Esophagus muscularis mucosa (tissue), 3 donors: Measurements from ENCODE around the gene GSTM2.

Experiments
- POLR2A ChIP-seq: fragments of 450-650 bp; IDR thresholded peaks from one replicate; pipeline ENCODE4 v1.6.1; 2017; ENCODE audit warnings: antibody characterized with exemption, moderate library complexity, mild to moderate bottlenecking, low read depth
- TF ChIP-seq, protein P1 (sequence below), 3 experiments: fragments of 200-600 bp in 2 of 3; fragments of 450-650 bp in 1 of 3; sonication (generic) in 2 of 3; IDR thresholded peaks; one replicate each; pipeline ENCODE4 v1.5.1; 2017 to 2019; ENCODE audit warnings: antibody characterized with exemption in 3 of 3, mild to moderate bottlenecking in 2 of 3, moderate library complexity in 1 of 3

DNA sequence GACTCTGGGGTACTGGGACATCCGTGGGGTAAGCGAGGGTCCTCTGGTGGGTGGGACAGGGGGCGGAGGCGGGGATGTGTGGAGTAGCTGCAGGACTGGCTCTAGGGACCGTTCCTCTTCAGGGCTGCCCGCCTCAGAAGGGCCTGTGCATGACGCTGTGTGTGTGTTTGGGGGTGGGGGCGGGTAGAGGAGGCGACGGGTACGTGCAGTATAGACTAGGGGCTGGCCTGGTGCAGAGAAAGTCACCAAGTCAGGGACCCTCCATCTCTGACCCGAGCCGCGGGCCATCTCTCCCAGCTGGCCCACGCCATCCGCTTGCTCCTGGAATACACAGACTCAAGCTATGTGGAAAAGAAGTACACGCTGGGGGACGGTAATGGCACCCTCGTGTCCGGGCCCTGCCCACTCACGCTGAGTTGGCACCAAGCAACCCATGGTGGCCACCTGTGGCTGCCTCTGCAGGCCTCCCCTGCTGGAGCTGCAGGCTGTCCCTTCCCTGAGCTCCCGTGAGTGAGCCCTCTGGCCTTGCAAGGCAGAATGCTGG is 44.5 kb downstream of the GSTM2 start:
- TF ChIP-seq, protein P1, sequence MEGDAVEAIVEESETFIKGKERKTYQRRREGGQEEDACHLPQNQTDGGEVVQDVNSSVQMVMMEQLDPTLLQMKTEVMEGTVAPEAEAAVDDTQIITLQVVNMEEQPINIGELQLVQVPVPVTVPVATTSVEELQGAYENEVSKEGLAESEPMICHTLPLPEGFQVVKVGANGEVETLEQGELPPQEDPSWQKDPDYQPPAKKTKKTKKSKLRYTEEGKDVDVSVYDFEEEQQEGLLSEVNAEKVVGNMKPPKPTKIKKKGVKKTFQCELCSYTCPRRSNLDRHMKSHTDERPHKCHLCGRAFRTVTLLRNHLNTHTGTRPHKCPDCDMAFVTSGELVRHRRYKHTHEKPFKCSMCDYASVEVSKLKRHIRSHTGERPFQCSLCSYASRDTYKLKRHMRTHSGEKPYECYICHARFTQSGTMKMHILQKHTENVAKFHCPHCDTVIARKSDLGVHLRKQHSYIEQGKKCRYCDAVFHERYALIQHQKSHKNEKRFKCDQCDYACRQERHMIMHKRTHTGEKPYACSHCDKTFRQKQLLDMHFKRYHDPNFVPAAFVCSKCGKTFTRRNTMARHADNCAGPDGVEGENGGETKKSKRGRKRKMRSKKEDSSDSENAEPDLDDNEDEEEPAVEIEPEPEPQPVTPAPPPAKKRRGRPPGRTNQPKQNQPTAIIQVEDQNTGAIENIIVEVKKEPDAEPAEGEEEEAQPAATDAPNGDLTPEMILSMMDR (IDR thresholded peaks at IDR 0.05): no peak
- TF ChIP-seq POLR2A: no peak
